ENCODE data around the gene TMEM94. TPM values are rescaled to one million over a fixed set of nuclear protein-coding genes. Genes with fewer than 3 reads are reported as not detected.

Gene TMEM94
- total and polyA plus RNA-seq, 2 of the 8 experiments (the other 6 are each of a cell fraction or from before 2014, with no cell fraction given): 54.8 to 69.9 TPM

DNA sequence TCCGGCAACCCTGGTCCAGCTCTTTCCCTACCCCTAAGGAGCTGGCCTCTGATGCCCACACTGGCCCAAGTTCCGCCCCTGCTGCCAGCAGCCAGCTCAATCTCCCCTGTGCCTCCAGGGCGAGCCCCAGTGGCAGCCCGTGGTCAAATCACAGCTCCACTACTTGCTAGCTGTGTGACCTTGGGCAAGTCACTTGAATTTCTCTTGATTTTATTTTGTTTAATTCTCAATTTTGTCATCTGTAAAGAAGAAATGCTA lies 48.6 kb downstream of the TMEM94 start:
- Histone ChIP-seq H2BK12ac (ENCODE audit: low read depth, low read length) (no peak overlapping the region), H3K56ac (replicated peaks; ENCODE audit: insufficient read length, low read depth, low read length) (no peak overlapping the region), H2AFZ (ENCODE audit: low read length) (no peak overlapping the region), H3K9me3 (ENCODE audit: insufficient read depth in 2 of 2, low read depth in 1 of 2, low read length in 1 of 2) (no peaks in the 10 kb centered on the region), H3K23ac (ENCODE audit: insufficient read length) (no peak overlapping the region), H3K4me3 (ENCODE audit: extremely low read depth in 1 of 4, insufficient read depth in 2 of 4, low read depth in 3 of 4, low read length in 4 of 4) (no peak overlapping the region), H3K27me3 (replicated peaks in 1 of 4; ENCODE audit: control insufficient read depth in 3 of 4, extremely low read depth in 1 of 4, insufficient read depth in 3 of 4, low read length in 3 of 4) (no peaks in the 10 kb centered on the region), H4K91ac (replicated peaks; ENCODE audit: insufficient read length, low read length) (no peak overlapping the region), H3K14ac (ENCODE audit: insufficient read length) (no peak overlapping the region), H3K9ac (replicated peaks in 1 of 4; ENCODE audit: extremely low read depth in 1 of 4, low read depth in 3 of 4, low read length in 3 of 4) (no peak overlapping the region), H3K18ac (ENCODE audit: extremely low read depth, low read length) (no peak overlapping the region), H3K4me2 (ENCODE audit: insufficient read depth in 1 of 2, low read depth in 2 of 2, low read length in 2 of 2) (no peak overlapping the region), H4K20me1 (replicated peaks in 1 of 2; ENCODE audit: control insufficient read depth in 1 of 2, insufficient read depth in 2 of 2, low read length in 2 of 2) (peaks cover 2 to 20% of the 10 kb centered on the region in 2 experiments), H3K36me3 (ENCODE audit: control insufficient read depth in 2 of 4, insufficient read depth in 4 of 4, low read length in 3 of 4) (peaks cover 2 to 14% (median 10%) of the 10 kb centered on the region in 4 experiments; a peak in 6 of 8 replicates), H4K8ac (ENCODE audit: extremely low read depth, insufficient read depth, low read length) (no peak overlapping the region; the same call in 1 of the 2 replicates), H3K4me1 (replicated peaks in 1 of 4; ENCODE audit: control insufficient read depth in 3 of 4, insufficient read depth in 4 of 4, low read length in 3 of 4) (peaks cover 0 to 2% (median 0%) of the 10 kb centered on the region in 4 experiments; a peak in 1 of 7 replicates), H3K79me1 (ENCODE audit: low read depth, low read length) (no peaks in the 10 kb centered on the region), H3K27ac (ENCODE audit: low read depth, low read length) (no peak overlapping the region), H2BK20ac (ENCODE audit: low read length) (no peak overlapping the region), H4K5ac (ENCODE audit: insufficient read length, low read depth, low read length) (no peak overlapping the region), H2BK5ac (ENCODE audit: low read depth, low read length) (no peak overlapping the region), H2AK5ac (ENCODE audit: low read depth, low read length) (no peak overlapping the region), H3K79me2 (ENCODE audit: control insufficient read depth in 1 of 2, insufficient read depth in 2 of 2, low read length in 2 of 2) (no peaks in the 10 kb centered on the region), H3K4ac (replicated peaks; ENCODE audit: insufficient read length, low read depth, low read length) (no peak overlapping the region), H2BK15ac (ENCODE audit: low read length) (no peak overlapping the region), H3K23me2 (ENCODE audit: low read depth, low read length) (no peaks in the 10 kb centered on the region), H2BK120ac (replicated peaks; ENCODE audit: low read depth, low read length) (no peak overlapping the region)
- ChIA-PET POLR2A (ENCODE audit: partially characterized antibody) (interaction anchor here (1.2 to 1.7 kb wide), 2 partner anchors 9 kb away, joined by 5 to 7 read pairs; no protein-coding TSS in a partner anchor), CTCF (ENCODE audit: partially characterized antibody) (interaction anchor here (0.9 to 8.2 kb wide), 22 partner anchors 8 to 240 kb away, joined by 3 to 67 read pairs (median 6); partner anchors contain the start of genes TMEM94 and TSEN54)
- FAIRE-seq (no peak), DNase-seq (ENCODE audit: low read depth in 1 of 2, low spot score in 2 of 2) (no peak)
- WGBS, 2 experiments (ENCODE audit: extremely low coverage in 1 of 2, insufficient coverage in 1 of 2, insufficient read length in 1 of 2, insufficient replicate concordance in 2 of 2, low coverage in 1 of 2, low lambda C conversion rate in 2 of 2, missing lambda C conversion rate in 1 of 2): 98% methylated on average over 4 of the region's 4 CpGs; no CpG with 5 or more reads in 1 of the 2 experiments
- no peak for TF ChIP-seq EZH2 (IDR thresholded peaks at IDR 0.05; ENCODE audit: low read depth, low read length, severe bottlenecking)
- no peak for TF ChIP-seq JUND (IDR thresholded peaks at IDR 0.05; ENCODE audit: low read length)
- TF ChIP-seq, protein P1, sequence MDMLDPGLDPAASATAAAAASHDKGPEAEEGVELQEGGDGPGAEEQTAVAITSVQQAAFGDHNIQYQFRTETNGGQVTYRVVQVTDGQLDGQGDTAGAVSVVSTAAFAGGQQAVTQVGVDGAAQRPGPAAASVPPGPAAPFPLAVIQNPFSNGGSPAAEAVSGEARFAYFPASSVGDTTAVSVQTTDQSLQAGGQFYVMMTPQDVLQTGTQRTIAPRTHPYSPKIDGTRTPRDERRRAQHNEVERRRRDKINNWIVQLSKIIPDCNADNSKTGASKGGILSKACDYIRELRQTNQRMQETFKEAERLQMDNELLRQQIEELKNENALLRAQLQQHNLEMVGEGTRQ (IDR thresholded peaks at IDR 0.05; ENCODE audit: low read length): no peak
- no peak for TF ChIP-seq CEBPB (IDR thresholded peaks at IDR 0.05; ENCODE audit: low read depth, low read length)
- no peak for TF ChIP-seq CHD2 (IDR thresholded peaks at IDR 0.05; ENCODE audit: low read length)
- TF ChIP-seq POU5F1 (IDR thresholded peaks at IDR 0.05; ENCODE audit: low read depth, low read length): no peak
- no peak for TF ChIP-seq SRF (IDR thresholded peaks at IDR 0.05; ENCODE audit: low read depth, low read length)
- no peak for TF ChIP-seq SAP30 (IDR thresholded peaks at IDR 0.05; ENCODE audit: insufficient read depth, insufficient replicate concordance, low read length)

Measured in H1 (cell line).